Spleen (tissue), 7 donors: ENCODE results near the gene SLC23A2.

Experiments used
- POLR2A ChIP-seq, 3 donors: fragments of 450-650 bp; IDR thresholded peaks; one replicate each; pipeline ENCODE4 v1.5.1; 2017; ENCODE audit warnings: antibody characterized with exemption in 3 of 3, mild to moderate bottlenecking in 1 of 3
- POLR2AphosphoS5 ChIP-seq, 3 donors: sonication (generic); formaldehyde crosslinking; IDR thresholded peaks; one replicate each; pipeline ENCODE4 v1.5.1; 2017; ENCODE audit warnings: antibody characterized with exemption in 3 of 3
- TF ChIP-seq, protein P1 (sequence below), 11 experiments: fragments of 200-600 bp in 7 of 11; fragments of 450-650 bp in 4 of 11; sonication (generic) in 4 of 11; IDR thresholded peaks in 8 of 11; conservative IDR thresholded peaks in 3 of 11; 1 replicate in 7 of 11; 2 replicates in 4 of 11; pipeline versions ENCODE4 v1.4.0 to v1.8.0; 2016 to 2021; ENCODE audit warnings: antibody characterized with exemption in 11 of 11, inconsistent platforms in 4 of 11, mild to moderate bottlenecking in 1 of 11
- donor health status: DM: no; HTN: no; CAD: no; lungs with moderate emphysema.
- donor health status: DM: no; HTN: no; CAD: no.
- donor health status: DM: no; HTN: no; CAD: no.

DNA sequence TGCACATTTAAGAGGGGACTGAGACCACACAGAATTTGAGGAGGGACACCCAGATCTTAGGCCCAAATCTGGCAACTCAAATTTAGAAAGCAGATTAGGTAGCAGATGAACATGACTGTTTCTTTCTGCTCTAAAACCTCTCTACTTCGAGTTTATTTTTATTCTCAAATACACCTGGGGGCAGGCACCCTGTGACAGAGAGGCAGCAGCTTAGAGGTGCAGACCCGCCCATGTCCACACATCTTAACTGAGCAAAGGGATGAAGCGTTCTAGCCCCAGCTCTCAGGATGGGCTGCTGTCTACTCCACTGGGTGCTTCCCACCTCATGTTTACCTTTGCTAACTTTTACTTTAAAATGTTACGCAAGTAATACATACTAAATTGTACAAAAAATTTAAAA lies 125.0 kb downstream of the SLC23A2 start:
- no peak for TF ChIP-seq POLR2A (IDR thresholded peaks at IDR 0.05)
- TF ChIP-seq, protein P1, sequence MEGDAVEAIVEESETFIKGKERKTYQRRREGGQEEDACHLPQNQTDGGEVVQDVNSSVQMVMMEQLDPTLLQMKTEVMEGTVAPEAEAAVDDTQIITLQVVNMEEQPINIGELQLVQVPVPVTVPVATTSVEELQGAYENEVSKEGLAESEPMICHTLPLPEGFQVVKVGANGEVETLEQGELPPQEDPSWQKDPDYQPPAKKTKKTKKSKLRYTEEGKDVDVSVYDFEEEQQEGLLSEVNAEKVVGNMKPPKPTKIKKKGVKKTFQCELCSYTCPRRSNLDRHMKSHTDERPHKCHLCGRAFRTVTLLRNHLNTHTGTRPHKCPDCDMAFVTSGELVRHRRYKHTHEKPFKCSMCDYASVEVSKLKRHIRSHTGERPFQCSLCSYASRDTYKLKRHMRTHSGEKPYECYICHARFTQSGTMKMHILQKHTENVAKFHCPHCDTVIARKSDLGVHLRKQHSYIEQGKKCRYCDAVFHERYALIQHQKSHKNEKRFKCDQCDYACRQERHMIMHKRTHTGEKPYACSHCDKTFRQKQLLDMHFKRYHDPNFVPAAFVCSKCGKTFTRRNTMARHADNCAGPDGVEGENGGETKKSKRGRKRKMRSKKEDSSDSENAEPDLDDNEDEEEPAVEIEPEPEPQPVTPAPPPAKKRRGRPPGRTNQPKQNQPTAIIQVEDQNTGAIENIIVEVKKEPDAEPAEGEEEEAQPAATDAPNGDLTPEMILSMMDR (IDR thresholded peaks at IDR 0.05 in 8 of 11, conservative IDR thresholded peaks at IDR 0.05 in 3 of 11), result no peak
- no peak for TF ChIP-seq POLR2AphosphoS5 (IDR thresholded peaks at IDR 0.05)
